ENCODE measurements around the gene MVB12B.

DNA sequence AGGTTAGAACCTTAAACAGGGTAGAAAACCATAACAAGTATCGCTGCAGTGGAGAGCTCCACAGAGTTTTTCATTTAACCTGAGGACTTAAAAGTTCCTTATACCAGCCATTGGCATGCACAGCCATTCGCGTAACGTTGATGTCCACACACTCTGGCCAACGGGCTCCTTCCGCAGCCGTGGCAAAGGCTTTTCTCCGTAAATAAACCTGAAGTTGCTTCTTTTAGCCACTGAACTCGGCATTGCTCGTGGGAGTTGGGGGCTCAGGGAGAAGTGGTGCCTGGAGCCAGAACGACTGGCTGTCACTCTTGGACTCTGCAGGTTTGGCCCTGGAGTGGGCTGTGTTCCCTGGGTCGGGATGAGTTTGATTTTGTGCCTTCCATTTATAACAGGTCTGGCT is 161.2 kb downstream of the MVB12B start:
- TF ChIP-seq, protein P1, sequence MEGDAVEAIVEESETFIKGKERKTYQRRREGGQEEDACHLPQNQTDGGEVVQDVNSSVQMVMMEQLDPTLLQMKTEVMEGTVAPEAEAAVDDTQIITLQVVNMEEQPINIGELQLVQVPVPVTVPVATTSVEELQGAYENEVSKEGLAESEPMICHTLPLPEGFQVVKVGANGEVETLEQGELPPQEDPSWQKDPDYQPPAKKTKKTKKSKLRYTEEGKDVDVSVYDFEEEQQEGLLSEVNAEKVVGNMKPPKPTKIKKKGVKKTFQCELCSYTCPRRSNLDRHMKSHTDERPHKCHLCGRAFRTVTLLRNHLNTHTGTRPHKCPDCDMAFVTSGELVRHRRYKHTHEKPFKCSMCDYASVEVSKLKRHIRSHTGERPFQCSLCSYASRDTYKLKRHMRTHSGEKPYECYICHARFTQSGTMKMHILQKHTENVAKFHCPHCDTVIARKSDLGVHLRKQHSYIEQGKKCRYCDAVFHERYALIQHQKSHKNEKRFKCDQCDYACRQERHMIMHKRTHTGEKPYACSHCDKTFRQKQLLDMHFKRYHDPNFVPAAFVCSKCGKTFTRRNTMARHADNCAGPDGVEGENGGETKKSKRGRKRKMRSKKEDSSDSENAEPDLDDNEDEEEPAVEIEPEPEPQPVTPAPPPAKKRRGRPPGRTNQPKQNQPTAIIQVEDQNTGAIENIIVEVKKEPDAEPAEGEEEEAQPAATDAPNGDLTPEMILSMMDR (IDR thresholded peaks at IDR 0.05) = no peak
- TF ChIP-seq SIN3A (IDR thresholded peaks at IDR 0.05; ENCODE audit: borderline replicate concordance, insufficient read depth, low read depth, low read length) (no peak), POLR2AphosphoS5 (IDR thresholded peaks at IDR 0.05; ENCODE audit: low read depth, low read length) (no peak)
- TF ChIP-seq, protein P2, sequence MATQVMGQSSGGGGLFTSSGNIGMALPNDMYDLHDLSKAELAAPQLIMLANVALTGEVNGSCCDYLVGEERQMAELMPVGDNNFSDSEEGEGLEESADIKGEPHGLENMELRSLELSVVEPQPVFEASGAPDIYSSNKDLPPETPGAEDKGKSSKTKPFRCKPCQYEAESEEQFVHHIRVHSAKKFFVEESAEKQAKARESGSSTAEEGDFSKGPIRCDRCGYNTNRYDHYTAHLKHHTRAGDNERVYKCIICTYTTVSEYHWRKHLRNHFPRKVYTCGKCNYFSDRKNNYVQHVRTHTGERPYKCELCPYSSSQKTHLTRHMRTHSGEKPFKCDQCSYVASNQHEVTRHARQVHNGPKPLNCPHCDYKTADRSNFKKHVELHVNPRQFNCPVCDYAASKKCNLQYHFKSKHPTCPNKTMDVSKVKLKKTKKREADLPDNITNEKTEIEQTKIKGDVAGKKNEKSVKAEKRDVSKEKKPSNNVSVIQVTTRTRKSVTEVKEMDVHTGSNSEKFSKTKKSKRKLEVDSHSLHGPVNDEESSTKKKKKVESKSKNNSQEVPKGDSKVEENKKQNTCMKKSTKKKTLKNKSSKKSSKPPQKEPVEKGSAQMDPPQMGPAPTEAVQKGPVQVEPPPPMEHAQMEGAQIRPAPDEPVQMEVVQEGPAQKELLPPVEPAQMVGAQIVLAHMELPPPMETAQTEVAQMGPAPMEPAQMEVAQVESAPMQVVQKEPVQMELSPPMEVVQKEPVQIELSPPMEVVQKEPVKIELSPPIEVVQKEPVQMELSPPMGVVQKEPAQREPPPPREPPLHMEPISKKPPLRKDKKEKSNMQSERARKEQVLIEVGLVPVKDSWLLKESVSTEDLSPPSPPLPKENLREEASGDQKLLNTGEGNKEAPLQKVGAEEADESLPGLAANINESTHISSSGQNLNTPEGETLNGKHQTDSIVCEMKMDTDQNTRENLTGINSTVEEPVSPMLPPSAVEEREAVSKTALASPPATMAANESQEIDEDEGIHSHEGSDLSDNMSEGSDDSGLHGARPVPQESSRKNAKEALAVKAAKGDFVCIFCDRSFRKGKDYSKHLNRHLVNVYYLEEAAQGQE (IDR thresholded peaks at IDR 0.05; ENCODE audit: insufficient read depth in 1 of 2, low read depth in 2 of 2, low read length in 1 of 2) = no peak
